Uterus (tissue), 4 donors: ENCODE results near the gene KCNC1. TPM values are rescaled to one million over a fixed set of nuclear protein-coding genes. Genes with fewer than 3 reads are reported as not detected.

Experiments
- DNase-seq, 2 donors: peaks; one replicate each; pipeline ENCODE4 v3.0.0-alpha.2; 2019 to 2020
- H3K27ac ChIP-seq, 2 donors: fragments of 200-600 bp; sonication (generic); 1 replicate in 1 of 2; 2 replicates in 1 of 2; pipeline ENCODE4 v1.5.1; 2016 to 2018
- H3K27me3 ChIP-seq, 2 donors: fragments of 200-600 bp; sonication (generic); one replicate each; pipeline ENCODE4 v1.5.1; 2018 to 2019; ENCODE audit warnings: control low read depth in 1 of 2
- H3K36me3 ChIP-seq, 2 donors: fragments of 200-600 bp; sonication (generic); one replicate each; pipeline ENCODE4 v1.5.1; 2019; ENCODE audit warnings: control low read depth in 1 of 2
- H3K4me1 ChIP-seq, 2 donors: fragments of 200-600 bp; sonication (generic); one replicate each; pipeline ENCODE4 v1.5.1; 2018 to 2019; ENCODE audit warnings: control low read depth in 1 of 2
- H3K4me3 ChIP-seq, 2 donors: fragments of 200-600 bp; sonication (generic); 1 replicate in 1 of 2; 2 replicates in 1 of 2; pipeline ENCODE4 v1.5.1; 2018 to 2019; ENCODE audit warnings: mild to moderate bottlenecking in 1 of 2
- H3K9me3 ChIP-seq, 2 donors: fragments of 200-600 bp; sonication (generic); one replicate each; pipeline ENCODE4 v1.5.1; 2019; ENCODE audit warnings: control low read depth in 1 of 2
- POLR2A ChIP-seq, 2 donors: fragments of 450-650 bp; IDR thresholded peaks; one replicate each; pipeline ENCODE4 v1.6.1; 2016; ENCODE audit warnings: antibody characterized with exemption in 2 of 2, mild to moderate bottlenecking in 1 of 2, moderate library complexity in 1 of 2
- intact Hi-C: fragments of 100-400 bp; cut with DNase I; formaldehyde crosslinking; loops from one replicate; pipeline ENCODE4 v1.15.1; 2023; ENCODE audit warnings: low total_unique reads
- total RNA-seq, 4 donors: library from RNA; depleted of rRNA in 3 of 4; stranded (reverse); fragments of >200 nt in 3 of 4; gene quantifications; one replicate each; pipeline versions ENCODE4 v1.1.0 to v1.2.4, GENCODE V29; 2014 to 2023
- TF ChIP-seq, protein P1 (sequence below), 4 experiments: fragments of 200-600 bp in 2 of 4; fragments of 450-650 bp in 2 of 4; sonication (generic) in 2 of 4; IDR thresholded peaks; one replicate each; pipeline ENCODE4 v1.5.1; 2016 to 2019; ENCODE audit warnings: antibody characterized with exemption in 4 of 4, mild to moderate bottlenecking in 2 of 4, moderate library complexity in 1 of 4
- donor health status: DM: yes; HTN: yes; CAD: no.

The KCNC1 gene
- total RNA-seq, 4 donors from 2014 or later, result 0.41 TPM; not detected in 3

DNA sequence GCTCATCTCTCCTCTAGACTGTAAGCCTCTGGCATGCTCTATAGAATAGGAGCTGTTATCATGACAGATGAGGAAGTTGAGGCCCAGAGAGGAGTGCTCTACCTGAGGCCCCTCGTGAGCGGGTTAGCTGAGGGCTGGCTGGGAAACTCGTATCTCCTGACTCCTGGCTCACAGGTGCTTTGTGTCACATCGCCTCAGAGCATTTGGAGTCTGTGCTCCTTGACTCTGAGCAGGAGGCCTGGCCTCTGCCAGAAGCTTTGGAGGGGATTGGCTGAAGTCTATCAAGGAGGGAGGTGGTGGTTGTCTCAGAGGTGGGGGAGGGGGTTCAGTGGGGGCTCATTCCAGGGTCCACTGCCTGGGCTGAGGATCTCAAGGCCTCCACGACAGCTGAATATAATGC, 7.4 kb downstream of the KCNC1 start:
- Histone ChIP-seq H3K27me3 (peaks cover 1 to 11% of the 10 kb centered on the region in 2 donors), H3K9me3 (no peaks in the 10 kb centered on the region), H3K27ac (no peak overlapping the region), H3K36me3 (no peaks in the 10 kb centered on the region), H3K4me3 (no peak overlapping the region), H3K4me1 (no peaks in the 10 kb centered on the region)
- TF ChIP-seq, protein P1, sequence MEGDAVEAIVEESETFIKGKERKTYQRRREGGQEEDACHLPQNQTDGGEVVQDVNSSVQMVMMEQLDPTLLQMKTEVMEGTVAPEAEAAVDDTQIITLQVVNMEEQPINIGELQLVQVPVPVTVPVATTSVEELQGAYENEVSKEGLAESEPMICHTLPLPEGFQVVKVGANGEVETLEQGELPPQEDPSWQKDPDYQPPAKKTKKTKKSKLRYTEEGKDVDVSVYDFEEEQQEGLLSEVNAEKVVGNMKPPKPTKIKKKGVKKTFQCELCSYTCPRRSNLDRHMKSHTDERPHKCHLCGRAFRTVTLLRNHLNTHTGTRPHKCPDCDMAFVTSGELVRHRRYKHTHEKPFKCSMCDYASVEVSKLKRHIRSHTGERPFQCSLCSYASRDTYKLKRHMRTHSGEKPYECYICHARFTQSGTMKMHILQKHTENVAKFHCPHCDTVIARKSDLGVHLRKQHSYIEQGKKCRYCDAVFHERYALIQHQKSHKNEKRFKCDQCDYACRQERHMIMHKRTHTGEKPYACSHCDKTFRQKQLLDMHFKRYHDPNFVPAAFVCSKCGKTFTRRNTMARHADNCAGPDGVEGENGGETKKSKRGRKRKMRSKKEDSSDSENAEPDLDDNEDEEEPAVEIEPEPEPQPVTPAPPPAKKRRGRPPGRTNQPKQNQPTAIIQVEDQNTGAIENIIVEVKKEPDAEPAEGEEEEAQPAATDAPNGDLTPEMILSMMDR (IDR thresholded peaks at IDR 0.05), result no peak
- TF ChIP-seq POLR2A (IDR thresholded peaks at IDR 0.05), result no peak
- no peak for DNase-seq
- intact Hi-C loops, result no loop called here

DNA sequence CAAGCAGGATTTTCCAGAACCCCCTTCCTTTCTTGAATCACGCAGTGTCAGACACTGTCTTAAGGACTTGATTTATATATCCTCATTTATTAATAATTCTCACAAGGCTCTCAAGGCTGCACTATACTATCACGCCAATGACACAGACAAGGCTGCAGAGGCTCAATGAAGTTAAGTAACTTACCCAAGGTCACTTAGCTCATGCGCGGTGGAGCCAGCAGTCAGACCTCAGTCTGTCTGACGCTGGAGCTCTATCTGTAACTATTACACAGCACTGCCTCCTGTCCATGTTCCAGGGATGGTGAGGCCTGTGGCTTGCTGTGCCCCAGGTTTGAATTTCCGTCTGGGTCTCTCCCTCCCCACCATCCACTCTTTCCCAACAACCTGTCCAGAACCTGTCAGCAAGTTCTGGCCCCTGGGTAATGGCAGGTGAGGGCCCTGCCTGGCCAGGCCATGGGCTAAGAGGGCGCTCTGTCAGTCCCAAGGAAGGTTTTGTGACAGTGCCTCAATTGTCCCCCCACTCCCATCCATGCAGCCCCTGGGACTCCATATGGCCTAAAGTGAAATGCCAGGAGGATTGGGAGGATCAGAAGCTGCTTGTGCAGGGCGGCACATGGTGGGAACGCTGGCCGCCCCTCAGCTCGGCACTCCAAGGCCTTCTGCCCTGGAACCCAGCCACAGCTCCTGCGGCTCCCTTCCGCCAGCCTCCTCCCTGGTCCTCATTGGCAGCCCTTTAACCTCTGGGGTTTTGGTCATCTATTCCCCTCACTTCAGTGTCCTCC, 8.6 kb downstream of the KCNC1 start:
- no peaks in the 10 kb centered on the region for H3K36me3 ChIP-seq
- H3K27me3 ChIP-seq, result no peaks in the 10 kb centered on the region
- H3K4me1 ChIP-seq, result no peaks in the 10 kb centered on the region
- no peak overlapping the region for H3K27ac ChIP-seq
- no peaks in the 10 kb centered on the region for H3K9me3 ChIP-seq
- H3K4me3 ChIP-seq, result no peak overlapping the region
- TF ChIP-seq, protein P1 (IDR thresholded peaks at IDR 0.05), result no peak
- TF ChIP-seq POLR2A (IDR thresholded peaks at IDR 0.05), result no peak
- no peak for DNase-seq
- intact Hi-C loops, result no loop called here

DNA sequence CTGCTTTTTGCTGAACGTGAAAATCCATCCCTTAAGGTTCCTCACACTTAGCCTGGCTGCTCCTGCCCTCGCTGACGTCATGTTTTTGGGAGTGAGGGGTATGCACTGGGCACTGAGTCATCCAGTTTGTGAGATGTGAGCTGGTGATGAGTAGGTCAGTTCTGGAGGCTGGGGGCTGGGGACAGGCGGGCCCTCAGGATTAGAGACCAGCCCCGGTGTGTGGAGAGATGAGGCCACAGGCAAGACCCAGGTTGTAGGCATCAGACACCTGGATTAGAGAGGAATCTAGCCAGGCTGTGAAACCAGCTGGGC, 9.2 kb downstream of the KCNC1 start:
- H3K27me3 ChIP-seq, result no peaks in the 10 kb centered on the region
- TF ChIP-seq, protein P1 (IDR thresholded peaks at IDR 0.05), result no peak
- no peak for TF ChIP-seq POLR2A (IDR thresholded peaks at IDR 0.05)
- no peak overlapping the region for H3K4me3 ChIP-seq
- no peaks in the 10 kb centered on the region for H3K36me3 ChIP-seq
- H3K27ac ChIP-seq, result no peak overlapping the region
- no peak for DNase-seq
- intact Hi-C loops, result no loop called here
- H3K9me3 ChIP-seq, result no peaks in the 10 kb centered on the region
- no peaks in the 10 kb centered on the region for H3K4me1 ChIP-seq

DNA sequence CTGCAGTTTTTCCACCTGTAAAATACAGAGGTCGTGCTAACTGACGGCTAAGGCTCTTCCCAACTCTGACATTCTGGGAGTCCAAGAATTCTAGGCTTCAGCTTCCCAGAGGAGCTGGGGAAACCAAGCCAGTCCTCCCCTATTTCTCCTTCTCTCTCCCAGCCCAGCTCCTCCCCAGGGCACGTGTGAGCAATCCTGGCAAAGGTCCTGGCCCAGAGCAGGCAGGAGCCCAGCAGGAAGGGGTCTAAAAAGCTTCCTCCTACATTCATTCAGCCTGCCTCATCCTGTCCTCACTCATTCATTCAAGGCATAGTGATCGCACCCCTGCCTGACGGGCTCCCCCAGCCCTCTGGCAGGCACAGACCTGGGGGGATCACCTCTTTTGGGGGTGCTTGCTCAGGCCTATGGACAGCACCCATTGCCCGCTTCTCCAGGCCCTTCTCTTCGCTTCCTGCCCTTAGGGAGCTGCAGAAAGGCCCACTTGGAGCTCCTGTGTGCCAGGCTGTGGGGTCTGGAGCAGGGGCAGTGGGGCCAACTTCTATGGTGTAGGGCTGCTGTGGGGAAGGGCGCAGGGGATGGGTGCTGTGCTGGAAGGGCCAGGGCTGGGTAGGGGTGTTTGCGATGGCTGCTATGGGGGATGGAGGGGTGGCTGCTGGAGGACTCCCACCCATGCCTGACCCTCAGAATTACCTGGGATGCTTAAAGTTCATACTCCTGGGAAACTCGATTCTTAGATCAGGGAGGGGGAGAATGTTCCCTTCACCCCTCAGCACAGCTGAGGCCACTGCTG, 9.8 kb downstream of the KCNC1 start:
- no peaks in the 10 kb centered on the region for H3K36me3 ChIP-seq
- no peaks in the 10 kb centered on the region for H3K27me3 ChIP-seq
- intact Hi-C loops, result no loop called here
- TF ChIP-seq, protein P1 (IDR thresholded peaks at IDR 0.05), result no peak
- no peak for TF ChIP-seq POLR2A (IDR thresholded peaks at IDR 0.05)
- H3K27ac ChIP-seq, result no peak overlapping the region
- DNase-seq, result no peak
- H3K9me3 ChIP-seq, result no peaks in the 10 kb centered on the region
- no peaks in the 10 kb centered on the region for H3K4me1 ChIP-seq
- no peak overlapping the region for H3K4me3 ChIP-seq
